ENCODE results near the gene MED22. TPM values are rescaled to one million over a fixed set of nuclear protein-coding genes. Genes with fewer than 3 reads are reported as not detected.

Gene MED22
- total RNA-seq, 1 donor from 2014 or later: 45.7 TPM

GRCh38 chr9:133306242-133307204 lies 41.4 kb downstream of the MED22 start:
- DNase-seq: no peak
- Mint-ChIP-seq H3K4me3 (no peak overlapping the region), H3K36me3 (ENCODE audit: low read depth) (no peaks in the 10 kb centered on the region), H3K9me3 (no peaks in the 10 kb centered on the region), H3K27ac (no peak overlapping the region), H3K27me3 (peaks cover 16% of the 10 kb centered on the region), H3K4me1 (no peaks in the 10 kb centered on the region)
- no peak for ATAC-seq (ENCODE audit: low read depth)
- CTCF ChIA-PET: no interaction called here
- POLR2A ChIA-PET: no interaction called here
- intact Hi-C loops (cut with micrococcal nuclease): no loop called here
- TF ChIP-seq CTCF (IDR thresholded peaks at IDR 0.05): no peak

- Mint-ChIP-seq H3K4me1 (no peaks in the 10 kb centered on the region), H3K4me3 (no peak overlapping the region), H3K36me3 (ENCODE audit: low read depth) (no peaks in the 10 kb centered on the region), H3K9me3 (no peaks in the 10 kb centered on the region), H3K27ac (no peak overlapping the region), H3K27me3 (peaks cover 14% of the 10 kb centered on the region)
- no peak for TF ChIP-seq CTCF (IDR thresholded peaks at IDR 0.05)
- ChIA-PET POLR2A (no interaction called here), CTCF (no interaction called here)
- intact Hi-C loops (cut with micrococcal nuclease): no loop called here
- DNase-seq (no peak), ATAC-seq (ENCODE audit: low read depth) (no peak)
These were observed 42.2 kb downstream of the MED22 start for GRCh38 chr9:133305731-133306130.

- no peak for ATAC-seq (ENCODE audit: low read depth)
- Mint-ChIP-seq H3K4me1 (no peaks in the 10 kb centered on the region), H3K4me3 (no peak overlapping the region)
These were observed 43.2 kb downstream of the MED22 start for GRCh38 chr9:133304477-133305377.

DNA sequence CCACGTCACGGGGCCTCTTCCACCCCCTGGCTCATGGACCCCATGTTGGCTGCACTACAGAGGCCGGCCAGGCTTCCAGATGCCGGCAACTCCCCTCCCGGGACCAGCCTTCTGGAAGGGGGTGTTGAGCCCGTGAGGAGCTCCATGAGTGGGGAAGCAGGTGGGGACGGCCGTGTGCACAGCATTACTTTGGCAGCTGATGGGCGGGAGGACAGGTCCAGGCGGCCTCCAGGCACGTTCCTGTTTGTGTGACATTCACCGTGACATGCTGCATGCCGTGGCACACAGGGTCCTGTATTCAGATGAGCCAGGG lies 43.8 kb downstream of the MED22 start:
- H3K4me3 Mint-ChIP-seq: no peak overlapping the region
- H3K27me3 Mint-ChIP-seq: peaks cover 5% of the 10 kb centered on the region
- ATAC-seq (ENCODE audit: low read depth) (no peak), DNase-seq (no peak)
- TF ChIP-seq CTCF (IDR thresholded peaks at IDR 0.05): no peak
- intact Hi-C loops (cut with micrococcal nuclease): no loop called here
- no peaks in the 10 kb centered on the region for H3K9me3 Mint-ChIP-seq
- no peak overlapping the region for H3K27ac Mint-ChIP-seq
- CTCF ChIA-PET: no interaction called here
- no peaks in the 10 kb centered on the region for H3K36me3 Mint-ChIP-seq (ENCODE audit: low read depth)
- POLR2A ChIA-PET: no interaction called here
- H3K4me1 Mint-ChIP-seq: no peaks in the 10 kb centered on the region

More at GRCh38 chr9:133304477-133305377, 43.2 kb downstream of the MED22 start:
- Mint-ChIP-seq H3K27ac (no peak overlapping the region), H3K27me3 (peaks cover 10% of the 10 kb centered on the region), H3K36me3 (ENCODE audit: low read depth) (no peaks in the 10 kb centered on the region), H3K9me3 (no peaks in the 10 kb centered on the region)
- intact Hi-C loops (cut with micrococcal nuclease): no loop called here
- no peak for DNase-seq
- CTCF ChIA-PET: no interaction called here
- POLR2A ChIA-PET: no interaction called here
- no peak for TF ChIP-seq CTCF (IDR thresholded peaks at IDR 0.05)
